LNCaP clone FGC (cell line): ENCODE measurements around the gene CDC14A.

Source experiments
- DNase-seq: peaks from one replicate; pipeline ENCODE4 v3.0.0-alpha.2; 2011; ENCODE audit warnings: low read depth
- H3K4me3 ChIP-seq: 2 replicates; pipeline ENCODE4 v1.5.1; 2011; ENCODE audit warnings: mild to moderate bottlenecking, low read depth, low read length, control low read depth
- TF ChIP-seq, protein P1 (sequence below): IDR thresholded peaks from 2 replicates; pipeline ENCODE4 v1.5.1; 2012; ENCODE audit warnings: mild to moderate bottlenecking; ENCODE audit not compliant: control insufficient read depth, insufficient read depth; ENCODE audit errors: extremely low read depth

CDC14A gene

DNA sequence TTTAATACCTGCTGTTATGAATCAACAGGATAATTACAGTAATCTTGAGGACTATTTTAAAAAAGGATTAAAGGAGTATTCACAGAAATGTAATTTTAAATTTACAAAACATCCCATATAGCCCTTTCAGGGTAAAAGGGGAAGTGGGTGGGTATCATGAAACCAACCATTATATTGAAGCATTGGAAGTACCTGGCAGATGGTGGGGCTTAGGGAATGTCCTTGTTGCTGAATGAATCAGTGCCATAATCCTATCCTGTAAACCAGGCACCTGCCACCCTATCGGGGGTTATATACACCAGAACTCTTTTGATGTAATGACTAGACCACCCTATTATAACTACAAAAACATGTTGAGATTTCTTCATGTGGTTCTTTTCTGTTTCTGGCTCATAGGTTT, 30.4 kb downstream of the CDC14A start:
- no peak overlapping the region for H3K4me3 ChIP-seq
- no peak for DNase-seq
- TF ChIP-seq, protein P1, sequence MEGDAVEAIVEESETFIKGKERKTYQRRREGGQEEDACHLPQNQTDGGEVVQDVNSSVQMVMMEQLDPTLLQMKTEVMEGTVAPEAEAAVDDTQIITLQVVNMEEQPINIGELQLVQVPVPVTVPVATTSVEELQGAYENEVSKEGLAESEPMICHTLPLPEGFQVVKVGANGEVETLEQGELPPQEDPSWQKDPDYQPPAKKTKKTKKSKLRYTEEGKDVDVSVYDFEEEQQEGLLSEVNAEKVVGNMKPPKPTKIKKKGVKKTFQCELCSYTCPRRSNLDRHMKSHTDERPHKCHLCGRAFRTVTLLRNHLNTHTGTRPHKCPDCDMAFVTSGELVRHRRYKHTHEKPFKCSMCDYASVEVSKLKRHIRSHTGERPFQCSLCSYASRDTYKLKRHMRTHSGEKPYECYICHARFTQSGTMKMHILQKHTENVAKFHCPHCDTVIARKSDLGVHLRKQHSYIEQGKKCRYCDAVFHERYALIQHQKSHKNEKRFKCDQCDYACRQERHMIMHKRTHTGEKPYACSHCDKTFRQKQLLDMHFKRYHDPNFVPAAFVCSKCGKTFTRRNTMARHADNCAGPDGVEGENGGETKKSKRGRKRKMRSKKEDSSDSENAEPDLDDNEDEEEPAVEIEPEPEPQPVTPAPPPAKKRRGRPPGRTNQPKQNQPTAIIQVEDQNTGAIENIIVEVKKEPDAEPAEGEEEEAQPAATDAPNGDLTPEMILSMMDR, result no peak

GRCh38 chr1:100383743-100384405, 31.6 kb downstream of the CDC14A start:
- no peak overlapping the region for H3K4me3 ChIP-seq
- TF ChIP-seq, protein P1, result no peak
- no peak for DNase-seq

DNA sequence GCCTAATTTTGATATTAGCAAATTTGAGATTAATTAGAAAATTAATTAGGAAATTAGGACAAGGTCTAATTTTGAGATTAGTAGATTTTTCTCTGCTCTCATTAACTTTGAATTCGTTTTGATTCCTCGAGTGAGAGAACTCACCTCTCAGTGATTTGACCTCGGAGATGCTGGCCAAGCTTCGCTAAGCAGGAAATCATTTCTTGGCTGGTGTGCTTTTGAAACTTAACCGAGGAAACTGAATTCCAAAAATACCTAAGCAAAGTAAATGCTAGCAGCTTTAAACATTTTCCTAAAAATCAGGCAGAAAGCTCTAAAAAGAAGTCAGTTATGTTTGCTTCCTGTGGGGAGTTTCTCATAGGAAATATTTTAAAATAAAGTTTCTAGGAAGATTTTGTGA, 34.9 kb downstream of the CDC14A start:
- TF ChIP-seq, protein P1, result no peak
- no peak overlapping the region for H3K4me3 ChIP-seq
- DNase-seq, result no peak

DNA sequence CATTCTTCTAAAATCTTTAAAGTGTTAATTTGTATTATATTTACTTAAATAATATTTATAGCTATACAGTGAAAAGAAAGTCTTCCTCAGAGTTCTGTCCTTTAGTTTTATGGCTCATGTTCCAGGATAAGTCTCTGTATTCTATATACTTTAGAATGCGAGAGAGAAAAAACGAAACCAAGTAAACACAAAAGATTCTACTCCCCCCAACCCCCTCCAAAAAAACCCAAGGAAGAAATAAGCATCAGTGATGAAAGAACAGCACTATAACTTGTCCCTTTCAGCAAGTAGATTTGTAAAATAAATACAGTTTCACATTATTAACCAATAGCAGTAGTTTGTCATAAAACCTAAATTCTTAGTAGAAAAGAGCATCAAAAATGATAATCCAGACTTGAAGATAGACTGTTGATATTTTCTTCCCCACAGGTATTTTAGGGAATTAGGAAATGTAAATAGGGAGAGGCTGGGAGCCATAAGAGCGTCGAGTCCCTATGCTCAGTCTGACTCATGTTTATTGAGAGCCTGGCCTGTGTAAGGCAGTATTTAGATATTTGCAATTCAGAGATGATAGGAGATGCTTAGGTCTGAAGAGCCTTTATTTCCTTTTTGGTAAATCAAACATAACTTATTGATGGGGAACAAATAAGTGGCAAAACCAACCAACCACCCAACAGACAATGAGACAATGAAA, 35.5 kb downstream of the CDC14A start:
- no peak overlapping the region for H3K4me3 ChIP-seq
- TF ChIP-seq, protein P1, result no peak
- no peak for DNase-seq

- TF ChIP-seq, protein P1, result no peak
- no peak for DNase-seq
- H3K4me3 ChIP-seq, result no peak overlapping the region
Observed at GRCh38 chr1:100390531-100390930, 38.2 kb downstream of the CDC14A start.

DNA sequence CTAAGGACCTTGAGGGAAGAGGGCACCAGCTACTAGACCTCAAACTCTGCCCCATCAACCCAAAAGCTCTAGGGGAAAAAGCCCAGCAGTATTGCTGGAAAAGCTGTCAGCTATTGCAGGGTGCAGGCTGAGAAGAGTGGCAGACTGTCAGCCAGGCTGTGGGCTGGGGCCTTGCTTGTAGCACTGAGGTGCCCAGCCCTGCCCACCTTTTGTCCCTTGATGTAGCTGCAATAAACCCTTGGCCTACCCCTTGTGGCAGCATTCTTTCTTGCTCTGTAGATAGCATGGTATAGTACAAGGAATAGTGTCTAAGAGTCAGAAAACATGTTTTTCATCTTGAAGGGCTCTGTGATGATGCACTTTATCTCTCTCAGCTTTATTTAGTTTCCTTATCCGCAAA, 39.4 kb downstream of the CDC14A start:
- TF ChIP-seq, protein P1, result no peak
- H3K4me3 ChIP-seq, result no peak overlapping the region
- DNase-seq, result no peak
